Adrenal gland (tissue), 12 donors: ENCODE measurements around the gene RGPD6. TPM values are rescaled to one million over a fixed set of nuclear protein-coding genes. Genes with fewer than 3 reads are reported as not detected.
"Not testable (repeated sequence)": the region's sequence is repeated elsewhere in the genome, so short reads cannot be mapped to it uniquely, and the experiment has no call there.

Source experiments
- DNase-seq, 7 donors: peaks; one replicate each; pipeline ENCODE4 v3.0.0-alpha.2; 2019 to 2020
- H3K27ac ChIP-seq, 5 donors: fragments of 200-600 bp; sonication (generic) in 4 of 5; 1 replicate in 3 of 5; 2 replicates in 2 of 5; pipeline versions ENCODE4 v1.5.1 to v1.8.0; 2016 to 2020; ENCODE audit warnings: mild to moderate bottlenecking in 1 of 5
- H3K27me3 ChIP-seq: fragments of 200-600 bp; 2 replicates; pipeline ENCODE4 v1.8.0; 2021
- H3K36me3 ChIP-seq, 2 donors: fragments of 200-600 bp; replicated peaks in 1 of 2; 1 replicate in 1 of 2; 2 replicates in 1 of 2; pipeline versions ENCODE4 v1.5.1 to v1.8.0; 2018 to 2022
- H3K4me1 ChIP-seq, 2 donors: fragments of 200-600 bp; replicated peaks in 1 of 2; 1 replicate in 1 of 2; 2 replicates in 1 of 2; pipeline versions ENCODE4 v1.5.1 to v1.8.0; 2018 to 2021
- H3K4me3 ChIP-seq, 4 donors: fragments of 200-600 bp; sonication (generic) in 3 of 4; one replicate each; pipeline ENCODE4 v1.5.1; 2016 to 2018
- H3K9me3 ChIP-seq, 3 donors: fragments of 200-600 bp; sonication (generic) in 1 of 3; replicated peaks in 1 of 3; 1 replicate in 2 of 3; 2 replicates in 1 of 3; pipeline versions ENCODE4 v1.5.1 to v1.8.0; 2016 to 2021
- WGBS, 4 donors: extraction: QIAGEN DNeasy Blood & Tissue Kit in 2 of 4; methylation state at CpG; one replicate each; pipeline versions ENCODE4 v1.1.5 to v1.1.7; 2013 to 2017; 5-methylcytosine and 5-hydroxymethylcytosine counted together
- intact Hi-C, 2 donors: fragments of 100-400 bp; cut with DNase I; formaldehyde crosslinking; loops; one replicate each; pipeline versions ENCODE4 v1.14.1 to v1.15.0; 2022 to 2023
- polyA plus RNA-seq, 3 donors: library from polyadenylated mRNA; stranded (reverse); fragments of 200-250 nt in 2 of 3; fragments of 350-450 nt in 1 of 3; fragmentation: Illumina TruSeq in 1 of 3; extraction: RNeasy Lipid Tissue Mini Kit (QIAGEN cat#74804) in 1 of 3; gene quantifications; one replicate each; pipeline ENCODE4 v1.2.3, GENCODE V29; 2013 to 2014
- total RNA-seq, 9 donors: library from RNA; depleted of rRNA in 4 of 9; stranded (reverse); fragments of >200 nt in 4 of 9; fragments of 120-200 nt in 1 of 9; fragmentation: NEBNext Ultra II Directional in 1 of 9; extraction: Animal tissue kit (Norgen Biotek cat#: 25700) in 1 of 9; gene quantifications; one replicate each; pipeline versions ENCODE4 v1.1.0 to v1.2.4, GENCODE V29; 2013 to 2023
- donor health status: healthy with polysubstance abuse.
- donor health status: Bipolar disorder and iron deficiency.
- donor health status: DM: yes; HTN: yes; CAD: no.
- donor health status: DM: no; HTN: no; CAD: no.
- donor health status: DM: no; HTN: no; CAD: no.
- donor health status: DM: yes; HTN: yes; CAD: no.

Gene RGPD6
- total and polyA plus RNA-seq, 12 donors = 8.8 to 65.0 (median 14.3) TPM

DNA sequence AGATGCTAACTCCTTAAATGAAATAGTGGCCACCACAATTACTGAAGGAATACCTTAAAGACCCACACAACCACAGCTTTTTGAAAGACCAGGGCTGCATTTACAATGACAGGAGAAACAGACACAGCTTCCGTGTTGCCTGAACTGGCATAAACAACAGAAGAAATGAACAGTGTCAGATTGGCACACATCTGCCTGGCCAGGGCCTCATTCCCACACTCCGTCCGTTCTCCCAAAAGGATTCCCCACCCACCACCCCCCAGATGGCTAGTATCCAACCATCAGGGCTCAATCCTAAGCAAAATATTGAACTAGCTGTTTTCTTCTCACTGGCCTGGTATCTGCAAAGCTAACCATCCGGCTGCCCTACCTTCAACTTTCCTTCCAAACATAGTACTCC lies 96.9 kb downstream of the RGPD6 start:
- DNase-seq, H3K27me3 ChIP-seq, H3K4me1 ChIP-seq, H3K36me3 ChIP-seq, H3K9me3 ChIP-seq, H3K27ac ChIP-seq, H3K4me3 ChIP-seq, intact Hi-C loops: not testable (repeated sequence)
- WGBS, 4 donors = no CpG with 5 or more reads among the region's 4 CpGs

DNA sequence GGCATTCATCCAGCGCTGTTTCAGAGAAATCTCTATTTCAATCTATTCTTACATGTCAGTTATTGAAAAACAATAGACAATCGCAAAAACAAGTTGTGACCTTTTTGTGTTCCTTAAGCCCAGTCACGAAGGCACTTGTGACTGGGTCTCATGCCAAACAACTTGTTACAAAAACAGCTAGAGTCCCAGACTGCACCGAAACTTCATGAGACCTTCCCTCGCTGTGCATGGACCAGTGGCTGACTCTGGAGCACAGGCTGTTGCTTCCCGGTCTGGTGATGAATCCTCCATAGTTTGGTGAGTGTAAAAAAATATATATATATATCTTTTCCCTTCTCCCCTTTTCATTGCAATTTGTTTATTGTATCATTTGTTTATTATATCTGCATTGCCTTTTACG lies 99.7 kb downstream of the RGPD6 start:
- H3K27ac ChIP-seq, DNase-seq, H3K27me3 ChIP-seq, H3K9me3 ChIP-seq, H3K36me3 ChIP-seq, H3K4me3 ChIP-seq, intact Hi-C loops, H3K4me1 ChIP-seq: not testable (repeated sequence)
- WGBS, 4 donors = no CpG with 5 or more reads among the region's 7 CpGs

DNA sequence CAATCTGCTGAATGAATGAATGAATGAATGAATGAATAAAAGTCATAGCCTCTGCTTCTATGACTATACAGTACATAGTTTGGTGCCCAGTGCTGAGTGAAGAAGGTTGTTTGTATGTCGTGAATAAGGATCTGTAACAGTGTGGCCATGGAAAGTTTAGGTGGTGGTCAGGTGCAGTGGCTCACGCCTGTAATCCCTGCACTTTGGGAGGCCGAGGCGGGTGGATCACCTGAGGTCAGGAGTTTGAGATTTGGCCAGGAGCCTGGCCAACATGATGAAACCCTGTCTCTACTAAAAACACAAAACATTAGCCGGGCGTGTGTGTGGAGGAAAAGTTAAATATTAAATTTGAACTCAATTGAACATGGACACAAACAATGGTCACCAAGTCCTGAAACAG lies 100.1 kb downstream of the RGPD6 start:
- not testable (repeated sequence) for H3K4me1 ChIP-seq, H3K9me3 ChIP-seq

DNA sequence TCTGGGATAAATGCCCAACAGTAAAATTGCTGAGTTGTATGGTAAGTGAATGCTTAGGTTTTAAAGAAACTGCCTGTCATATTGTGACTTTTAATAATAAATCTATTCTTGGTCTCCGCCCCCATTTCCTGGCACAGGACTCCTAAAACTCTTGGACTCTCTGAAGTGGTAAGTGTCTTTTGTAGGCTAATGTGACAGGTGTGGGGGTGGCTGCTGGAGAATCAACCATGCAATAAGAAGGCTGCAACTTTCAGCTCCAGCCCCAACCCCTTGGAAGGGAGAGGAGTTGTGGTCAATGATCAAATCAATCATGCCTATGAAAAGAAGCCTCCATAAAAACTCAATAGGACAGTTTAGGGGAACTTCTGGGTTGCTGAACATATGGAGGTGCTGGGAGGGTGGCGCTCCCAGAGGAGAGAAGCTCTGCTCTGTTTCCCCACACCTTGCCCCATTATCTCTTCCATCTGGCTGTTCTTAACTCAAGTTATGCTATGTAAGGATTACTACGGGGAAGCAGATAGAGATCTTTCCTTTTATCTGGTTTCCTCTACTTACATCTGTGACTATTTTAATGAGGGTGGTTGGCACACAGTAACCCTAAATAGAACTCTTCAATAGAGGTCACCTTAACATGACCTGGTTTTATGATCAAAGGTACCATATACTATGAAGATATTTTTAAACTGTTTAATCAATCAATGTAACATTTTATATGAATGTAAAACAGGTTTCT lies 101.2 kb downstream of the RGPD6 start:
- H3K27me3 ChIP-seq, H3K9me3 ChIP-seq, H3K36me3 ChIP-seq, H3K4me1 ChIP-seq, intact Hi-C loops, H3K27ac ChIP-seq, DNase-seq, H3K4me3 ChIP-seq: not testable (repeated sequence)
- no CpG with 5 or more reads among the region's 3 CpGs for WGBS, 4 donors

More for the DNA sequence above, 100.1 kb downstream of the RGPD6 start:
- H3K27ac ChIP-seq, DNase-seq, H3K27me3 ChIP-seq, H3K36me3 ChIP-seq, H3K4me3 ChIP-seq, intact Hi-C loops: not testable (repeated sequence)
- no CpG with 5 or more reads among the region's 6 CpGs for WGBS, 4 donors

DNA sequence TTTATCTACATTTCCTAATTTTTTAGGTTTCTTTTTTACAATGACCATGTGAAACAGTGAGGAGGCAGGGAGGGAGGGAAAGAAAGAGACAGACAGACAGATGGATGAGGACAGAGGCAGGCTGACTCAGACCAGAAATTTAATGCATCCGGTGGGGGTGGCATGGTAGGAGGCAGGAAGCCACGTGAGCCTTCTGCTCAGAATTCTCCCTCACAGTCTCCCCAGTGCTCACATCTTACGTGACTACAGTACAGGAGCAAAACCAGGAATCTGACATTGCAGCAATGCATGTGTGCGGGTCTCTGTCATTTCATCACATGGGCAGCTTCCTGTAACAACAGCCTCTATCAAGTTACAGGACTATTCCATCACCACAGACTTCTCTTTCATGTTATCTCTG lies 102.1 kb downstream of the RGPD6 start:
- intact Hi-C loops = not testable (repeated sequence)

DNA sequence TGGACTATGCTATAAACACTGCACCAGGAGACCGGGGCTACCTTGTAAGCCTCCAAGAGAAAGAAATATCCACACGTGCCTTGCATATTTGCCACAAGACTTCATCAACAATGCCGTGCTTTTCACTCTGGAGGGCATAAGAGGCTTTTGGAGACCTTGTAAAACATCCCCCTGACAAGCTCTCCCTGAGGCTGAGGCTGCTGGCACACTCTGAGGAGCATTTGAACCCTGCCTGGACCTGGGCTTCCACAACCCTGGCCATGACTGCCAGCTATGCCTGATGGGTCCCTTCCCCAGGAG lies 104.0 kb downstream of the RGPD6 start:
- H3K27me3 ChIP-seq, H3K36me3 ChIP-seq, intact Hi-C loops, H3K27ac ChIP-seq, H3K4me3 ChIP-seq, H3K9me3 ChIP-seq, DNase-seq, H3K4me1 ChIP-seq: not testable (repeated sequence)
- no CpG with 5 or more reads among the region's 3 CpGs for WGBS, 4 donors

More for the DNA sequence above, 102.1 kb downstream of the RGPD6 start:
- not testable (repeated sequence) for H3K4me1 ChIP-seq, H3K4me3 ChIP-seq, H3K9me3 ChIP-seq, H3K36me3 ChIP-seq, DNase-seq, H3K27ac ChIP-seq, H3K27me3 ChIP-seq
- WGBS, 4 donors = no CpG with 5 or more reads among the region's 4 CpGs

DNA sequence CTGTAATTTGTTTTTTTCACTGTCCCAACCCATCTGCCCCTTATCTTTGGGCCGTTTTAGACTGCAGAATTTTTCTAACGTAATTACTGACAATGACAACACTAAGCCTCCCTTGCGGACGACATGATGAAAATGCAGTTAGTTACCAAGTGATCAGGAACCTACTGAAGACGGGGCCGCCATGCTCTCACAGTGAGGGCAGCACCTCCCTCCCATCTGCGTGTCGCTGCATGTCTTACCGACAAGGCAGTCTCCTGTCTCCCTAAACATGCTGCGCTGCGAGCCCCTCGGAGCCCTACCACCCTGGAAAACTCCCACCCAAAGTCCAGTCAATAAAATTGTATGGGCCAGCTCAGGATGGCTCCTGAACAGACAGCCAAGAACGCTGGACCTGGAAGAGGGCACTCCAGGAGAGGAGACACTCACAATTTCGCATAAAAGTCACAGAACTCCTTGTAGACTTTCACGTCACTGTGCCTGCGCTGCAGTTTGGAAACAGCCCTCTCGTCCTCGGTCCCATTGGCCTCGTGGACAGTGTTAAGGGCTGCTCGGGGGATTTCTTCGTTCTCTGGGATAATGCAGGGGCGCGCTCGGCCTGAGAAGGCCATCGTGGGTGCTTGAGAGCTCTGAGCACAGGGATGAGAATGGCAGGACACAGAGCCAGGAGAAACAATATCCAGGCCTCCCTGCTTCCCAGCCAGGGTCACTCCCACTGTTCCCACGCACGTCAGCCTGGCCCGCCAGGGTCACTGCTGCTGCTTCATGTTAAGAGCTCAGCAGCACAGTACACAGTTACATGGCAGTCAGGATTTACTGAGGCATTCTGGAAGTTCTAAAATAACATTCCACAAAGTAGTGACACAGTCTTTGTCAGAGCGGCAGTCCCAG lies 104.6 kb downstream of the RGPD6 start, which contains the start of gene LIMS4:
Gene LIMS4 (minus strand): TSS at position 646 of the 888 bp plus-strand sequence. CDS start 38 bp downstream, at position 608.
- H3K9me3 ChIP-seq, DNase-seq, H3K4me3 ChIP-seq, H3K36me3 ChIP-seq, intact Hi-C loops, H3K27ac ChIP-seq, H3K4me1 ChIP-seq, H3K27me3 ChIP-seq: not testable (repeated sequence)
- no CpG with 5 or more reads among the region's 29 CpGs for WGBS, 4 donors

DNA sequence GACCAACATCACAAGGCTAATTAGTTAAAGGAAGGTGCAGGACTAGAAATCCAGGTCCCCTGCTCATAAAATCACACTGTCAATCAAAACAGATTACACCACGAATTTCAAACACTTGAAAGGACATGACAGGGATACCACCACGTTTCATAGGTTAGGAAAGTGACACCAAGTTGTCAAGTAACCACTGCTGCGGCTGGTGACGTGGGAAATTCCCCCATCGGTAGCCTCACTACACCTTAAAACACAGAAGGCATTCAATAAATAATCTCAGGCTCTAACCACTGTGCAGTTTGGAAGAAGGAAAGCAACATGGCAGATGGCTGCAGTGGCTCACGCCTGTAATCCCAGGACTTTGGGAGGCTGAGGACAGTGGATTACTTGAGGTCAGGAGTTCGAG lies 108.1 kb downstream of the RGPD6 start:
- intact Hi-C loops = not testable (repeated sequence)

DNA sequence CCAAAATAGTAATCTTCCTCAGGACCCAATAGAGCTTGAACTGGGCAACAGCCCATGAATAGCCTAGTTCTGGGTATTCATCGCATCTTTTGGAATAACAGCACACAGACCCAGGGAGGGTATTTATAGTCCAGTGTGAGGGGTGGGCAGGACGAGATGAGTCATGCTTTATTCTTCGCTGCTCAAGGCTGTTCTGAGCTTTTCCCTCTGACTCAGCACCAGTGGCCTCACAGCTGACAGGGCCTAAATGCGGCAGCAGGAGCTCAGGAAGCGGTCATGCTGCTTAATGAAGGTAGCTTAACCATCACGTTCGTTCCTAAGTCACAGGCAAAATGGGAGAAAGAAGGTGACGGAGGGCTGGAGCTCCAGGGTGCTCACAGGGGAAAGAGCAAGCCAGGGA lies 111.7 kb downstream of the RGPD6 start:
- H3K9me3 ChIP-seq, H3K27ac ChIP-seq, H3K4me1 ChIP-seq, intact Hi-C loops, H3K27me3 ChIP-seq, H3K36me3 ChIP-seq, H3K4me3 ChIP-seq, DNase-seq: not testable (repeated sequence)
- WGBS, 4 donors = no CpG with 5 or more reads among the region's 8 CpGs

More for the DNA sequence above, 108.1 kb downstream of the RGPD6 start:
- H3K9me3 ChIP-seq, H3K36me3 ChIP-seq, H3K27me3 ChIP-seq, H3K27ac ChIP-seq, DNase-seq, H3K4me1 ChIP-seq, H3K4me3 ChIP-seq: not testable (repeated sequence)
- WGBS, 4 donors = no CpG with 5 or more reads among the region's 7 CpGs
